Globus pallidus (tissue), 1 donor: ENCODE measurements around the gene IREB2.
"Not testable (repeated sequence)": the region's sequence is repeated elsewhere in the genome, so short reads cannot be mapped to it uniquely, and the experiment has no call there.

Experiments used
- DNase-seq: peaks from one replicate; pipeline ENCODE4 v3.0.0-alpha.2; 2015; ENCODE audit warnings: low spot score

The IREB2 gene

GRCh38 chr15:78437762-78438618 is at the start of gene IREB2:
Gene IREB2 (plus strand): TSS chr15:78438216. CDS start chr15:78438338, 122 bp downstream.
- DNase-seq = peak; percentile 99

GRCh38 chr15:78388865-78389264 is 49.2 kb upstream of the IREB2 start:
- DNase-seq = no peak

GRCh38 chr15:78389322-78389721 is 48.7 kb upstream of the IREB2 start:
- DNase-seq = no peak

DNA sequence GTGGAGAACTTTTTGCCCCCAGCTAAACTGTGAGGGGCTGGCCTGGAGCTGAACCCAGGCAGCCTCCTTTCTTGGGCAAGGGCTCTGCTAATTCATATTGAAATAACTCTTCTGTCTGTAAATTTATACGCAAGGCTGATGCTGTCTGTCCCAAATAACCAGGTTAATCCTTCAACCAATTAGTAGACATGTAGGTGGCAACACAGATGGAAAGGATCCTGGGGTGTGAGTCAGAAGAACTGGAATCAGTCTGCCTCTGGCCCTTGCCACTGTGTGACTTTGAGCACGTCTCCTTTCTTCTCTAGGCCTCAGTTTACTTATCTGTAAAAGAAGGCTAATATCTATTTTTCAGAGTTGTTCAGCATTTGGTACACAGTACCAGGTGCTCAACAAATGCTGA is 48.3 kb upstream of the IREB2 start:
- no peak for DNase-seq

GRCh38 chr15:78390242-78390641 is 47.8 kb upstream of the IREB2 start:
- no peak for DNase-seq

DNA sequence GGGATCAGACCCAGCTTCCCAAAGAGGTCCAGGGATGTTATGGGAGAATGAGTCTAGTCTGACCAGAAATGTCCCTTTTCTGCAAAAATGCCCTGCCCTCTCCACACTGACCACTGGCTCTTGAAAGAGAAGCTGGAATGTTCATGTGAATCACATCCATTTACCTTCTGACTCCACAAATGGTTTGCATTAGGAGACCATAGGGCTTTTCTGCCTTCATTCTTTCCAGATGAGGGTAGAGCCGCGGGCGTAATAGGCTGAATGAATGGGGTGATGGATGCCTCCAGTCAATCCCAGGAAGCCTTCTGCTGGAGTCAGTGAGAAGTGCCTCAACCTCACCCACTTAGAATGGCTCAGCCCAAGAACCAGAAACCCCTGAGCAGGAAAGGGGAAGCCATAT is 47.2 kb upstream of the IREB2 start:
- DNase-seq = no peak

DNA sequence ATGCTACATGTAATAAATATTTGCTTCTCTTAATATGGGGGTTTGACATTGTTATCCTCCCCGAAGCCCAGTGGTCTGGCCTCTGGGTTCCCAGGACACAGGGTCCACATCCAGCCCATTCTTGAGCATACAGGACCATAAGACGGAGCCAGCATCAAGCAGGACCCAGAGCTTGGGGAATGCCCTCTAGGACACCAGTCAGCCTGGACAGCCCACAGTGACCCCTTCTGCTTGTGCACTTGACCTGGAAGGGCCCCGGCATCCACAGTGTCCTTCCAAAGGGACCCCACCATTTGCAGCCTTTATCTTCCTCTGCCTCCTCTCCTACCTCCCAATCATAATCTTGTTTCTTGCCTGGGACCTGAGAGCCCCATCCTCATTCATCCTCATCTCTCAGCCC is 46.2 kb upstream of the IREB2 start:
- no peak for DNase-seq

DNA sequence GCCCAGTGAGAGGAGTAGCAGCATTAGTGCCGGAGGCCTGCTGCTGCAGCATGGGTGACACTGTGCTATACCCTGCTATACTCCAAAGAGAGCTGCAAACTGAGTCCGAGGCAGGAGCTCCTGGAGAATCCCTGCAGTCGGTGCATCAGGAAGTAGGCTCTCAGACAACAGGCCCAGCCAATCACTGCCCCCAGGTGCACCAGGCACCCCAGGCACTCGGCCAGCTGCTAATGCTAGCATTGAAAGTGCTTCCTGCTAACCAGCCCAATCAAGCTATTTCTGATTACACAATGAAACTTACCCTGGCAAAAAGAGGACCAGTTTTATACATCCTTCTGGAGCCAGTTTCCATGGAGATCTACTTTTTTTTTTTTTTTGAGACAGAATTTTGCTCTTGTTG is 45.6 kb upstream of the IREB2 start:
- no peak for DNase-seq

- DNase-seq = no peak
Measured at GRCh38 chr15:78393137-78393536, 44.9 kb upstream of the IREB2 start.

DNA sequence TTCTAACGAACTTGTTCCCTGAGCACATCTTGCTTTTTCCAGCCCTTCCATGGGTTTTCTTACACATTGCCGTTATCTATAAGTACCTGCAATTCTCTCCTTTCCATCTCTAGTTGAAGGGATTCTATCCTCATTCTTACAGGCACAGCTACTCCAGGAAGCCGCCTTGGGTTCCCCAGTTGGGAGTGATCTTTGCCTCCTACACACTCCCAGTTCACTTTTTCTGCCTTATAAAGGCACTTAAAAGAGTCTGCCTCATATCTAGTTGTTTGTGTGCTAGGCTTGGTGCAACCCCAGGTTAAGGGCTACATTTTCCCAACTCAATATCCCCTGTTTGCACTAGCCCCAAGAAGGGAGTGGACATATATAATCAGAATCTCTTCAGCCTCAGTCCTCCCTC is 44.0 kb upstream of the IREB2 start:
- no peak for DNase-seq

DNA sequence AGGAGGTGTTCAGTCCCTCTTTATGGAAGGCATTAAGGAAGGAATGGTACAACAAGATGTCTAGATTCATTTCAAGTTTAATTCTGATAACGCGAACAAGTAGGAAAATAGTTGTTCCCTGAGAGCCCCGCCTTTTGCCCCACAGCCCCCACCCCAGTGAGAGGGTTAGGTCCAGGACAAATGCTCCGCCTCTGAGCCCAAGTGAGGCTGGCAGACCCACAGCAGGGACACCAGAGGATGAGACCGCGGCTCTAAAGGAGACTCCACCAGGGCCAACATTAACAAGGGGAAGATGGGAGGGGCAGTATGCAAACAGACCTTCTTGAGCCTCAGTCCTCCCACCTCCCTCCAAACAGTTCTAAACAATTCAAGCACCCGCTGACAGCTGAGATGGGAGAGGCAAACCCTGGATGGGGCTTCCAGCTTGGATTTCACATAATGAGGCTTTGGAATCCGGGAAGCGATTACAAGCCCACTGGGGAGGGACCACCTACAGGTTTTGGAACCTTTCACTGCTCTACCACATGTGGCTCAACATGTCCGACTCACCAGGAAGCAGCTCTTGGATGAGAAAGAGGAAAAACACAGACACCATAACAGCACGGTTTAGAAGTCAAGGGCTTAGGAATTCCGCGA is 42.9 kb upstream of the IREB2 start:
- DNase-seq = no peak

DNA sequence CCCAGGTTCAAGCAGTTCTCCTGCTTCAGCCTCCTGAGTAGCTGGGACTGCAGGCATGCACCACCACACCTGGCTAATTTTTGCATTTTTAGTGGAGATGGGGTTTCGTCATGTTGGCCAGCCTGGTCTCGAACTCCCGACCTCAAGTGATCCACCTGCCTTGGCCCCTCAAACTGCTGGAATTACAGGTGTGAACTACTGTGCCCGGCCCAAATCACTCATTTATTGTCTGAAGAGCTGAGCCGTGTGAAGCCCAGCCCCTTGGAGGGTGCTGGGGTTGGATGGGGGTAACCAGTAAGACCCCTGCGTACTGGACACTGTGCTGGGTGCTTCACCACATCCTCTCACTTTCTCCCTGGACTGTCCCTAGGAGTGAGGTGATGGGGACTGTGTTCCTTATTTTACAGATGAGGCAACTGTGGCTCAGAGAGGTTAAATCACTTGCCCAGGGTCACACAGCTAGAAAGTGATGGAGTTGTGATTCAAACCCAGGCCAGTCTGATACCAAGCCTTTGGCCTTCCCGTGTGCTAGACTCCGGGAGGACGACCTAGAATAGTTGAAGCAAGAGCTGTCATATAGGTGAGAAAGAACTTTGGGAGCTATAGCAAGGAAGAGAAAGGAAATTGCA is 41.7 kb upstream of the IREB2 start:
- no peak for DNase-seq

DNA sequence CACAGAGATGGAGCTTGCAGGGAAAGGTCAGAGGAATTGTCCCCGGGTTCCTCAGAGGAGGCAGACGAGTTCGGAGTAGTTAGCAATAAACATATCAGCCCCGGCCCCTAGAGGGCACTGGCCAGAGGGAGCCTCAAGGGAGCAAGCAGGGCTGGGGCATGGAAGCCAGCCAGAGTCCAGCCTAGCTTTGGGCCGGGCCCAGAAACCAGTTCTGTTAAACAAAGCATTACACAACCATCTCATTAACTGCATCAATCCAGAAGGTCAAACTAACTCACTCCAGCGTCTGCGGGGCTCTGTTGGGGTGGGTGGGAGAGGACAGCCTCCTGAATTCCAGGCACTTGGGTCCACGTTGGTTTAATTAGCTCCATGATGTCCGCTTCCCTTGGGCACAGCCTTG is 41.0 kb upstream of the IREB2 start:
- DNase-seq = peak; percentile 9

GRCh38 chr15:78397382-78397781 is 40.6 kb upstream of the IREB2 start:
- no peak for DNase-seq

- DNase-seq = no peak
Measured at GRCh38 chr15:78398076-78398825, 39.8 kb upstream of the IREB2 start.

- no peak for DNase-seq
Measured at GRCh38 chr15:78399091-78399490, 38.9 kb upstream of the IREB2 start.

DNA sequence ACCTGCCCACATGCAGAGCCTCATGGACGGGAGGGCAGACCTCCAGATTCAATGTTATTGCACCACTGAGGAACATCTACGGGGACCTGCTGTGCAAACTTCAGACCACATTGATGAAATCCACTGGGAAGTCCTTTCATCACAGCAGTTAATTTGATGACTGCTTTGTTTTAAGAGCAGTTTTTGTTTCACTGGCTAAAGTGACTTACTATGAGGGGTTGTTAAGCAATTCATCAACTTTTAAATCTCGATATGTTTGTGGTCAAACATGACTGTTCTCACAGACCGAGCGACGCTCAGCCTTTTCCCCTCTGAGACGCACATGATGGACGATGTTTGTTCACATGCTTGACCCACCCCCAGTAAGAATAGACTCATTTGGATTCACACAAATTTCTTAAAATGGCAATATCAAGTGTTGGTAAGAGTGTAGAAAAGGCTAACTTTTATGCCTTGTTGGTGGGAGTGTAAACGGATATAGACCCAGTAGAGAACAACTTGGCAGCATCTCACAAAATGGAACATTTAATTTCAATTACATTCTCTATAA is 35.9 kb upstream of the IREB2 start:
- DNase-seq = no peak

DNA sequence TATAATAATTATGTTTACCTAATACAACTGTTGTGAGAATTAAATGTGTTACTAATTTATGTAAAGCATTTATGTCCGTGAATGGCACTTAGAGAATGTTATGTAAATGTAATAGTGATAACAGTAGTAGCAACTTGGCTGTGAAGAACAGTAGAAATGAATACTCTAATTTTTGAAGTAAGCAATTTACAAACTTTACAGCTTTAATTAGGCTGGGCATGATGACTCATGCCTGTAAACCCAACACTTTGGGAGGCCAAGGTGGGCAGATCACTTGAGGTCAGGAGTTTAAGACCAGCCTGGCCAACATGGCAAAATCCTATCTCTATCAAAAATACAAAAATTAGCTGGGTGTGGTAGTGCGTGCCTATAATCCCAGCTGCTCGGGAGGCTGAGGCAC is 33.9 kb upstream of the IREB2 start:
- no peak for DNase-seq

- DNase-seq = not testable (repeated sequence)
Measured at GRCh38 chr15:78404796-78405195, 33.2 kb upstream of the IREB2 start.

DNA sequence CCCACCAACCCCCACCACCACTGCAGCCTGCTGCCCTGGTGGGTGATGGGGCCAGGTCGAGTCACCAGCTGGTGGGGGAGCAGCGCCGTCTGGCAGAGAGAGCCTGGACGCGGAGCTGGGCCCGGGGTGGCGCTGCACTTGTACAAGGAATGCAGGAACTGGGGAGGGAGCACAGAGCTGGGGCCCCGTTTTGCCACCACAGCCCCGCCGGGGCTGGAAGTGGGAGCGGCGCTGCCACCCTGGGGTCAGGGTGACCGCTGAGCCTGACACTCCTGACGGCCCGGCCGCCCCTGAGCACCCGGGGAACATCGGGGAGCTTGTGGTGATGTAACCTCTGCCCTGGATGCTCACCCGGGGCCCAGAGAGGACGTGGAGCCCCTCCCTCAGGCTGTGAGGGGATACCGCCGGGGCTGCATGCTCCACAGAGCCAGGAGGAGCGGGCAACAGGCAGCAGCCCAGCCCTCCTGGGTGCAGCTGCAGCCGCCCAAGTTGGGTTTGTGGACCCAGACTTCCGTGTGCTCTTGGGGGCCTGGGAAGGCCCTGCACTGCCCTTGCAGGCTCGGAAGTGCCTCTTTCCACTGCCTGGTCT is 32.6 kb upstream of the IREB2 start:
- DNase-seq = no peak

- no peak for DNase-seq
Measured at GRCh38 chr15:78406016-78406585, 31.9 kb upstream of the IREB2 start.
